Lung (tissue), 12 donors: ENCODE data around the gene PARD3. TPM values are rescaled to one million over a fixed set of nuclear protein-coding genes. Genes with fewer than 3 reads are reported as not detected.

ENCODE experiments used
- ATAC-seq: fragments of 200-7000 bp; cut with Tn5 transposase; one replicate; pipeline ENCODE4 v1.9.1; 2020; ENCODE audit warnings: moderate number of reproducible peaks; ENCODE audit not compliant: insufficient read depth, low FRiP score
- DNase-seq, 3 donors: peaks; one replicate each; pipeline ENCODE4 v3.0.0-alpha.2; 2013 to 2017
- H3K27ac ChIP-seq, 2 donors: one replicate each; pipeline ENCODE4 v1.5.1; 2013; ENCODE audit warnings: mild to moderate bottlenecking in 2 of 2, moderate library complexity in 2 of 2, control low read depth in 1 of 2, inconsistent platforms in 1 of 2, low read depth in 1 of 2, low read length in 1 of 2
- H3K27me3 ChIP-seq, 3 donors: one replicate each; pipeline ENCODE4 v1.5.1; 2013; ENCODE audit warnings: low read length in 2 of 3; ENCODE audit not compliant: control insufficient read depth in 3 of 3, insufficient read depth in 3 of 3
- H3K36me3 ChIP-seq, 4 donors: one replicate each; pipeline ENCODE4 v1.5.1; 2013; ENCODE audit warnings: low read length in 4 of 4, mild to moderate bottlenecking in 1 of 4, moderate library complexity in 1 of 4; ENCODE audit not compliant: control insufficient read depth in 4 of 4, insufficient read depth in 4 of 4
- H3K4me1 ChIP-seq, 5 donors: one replicate each; pipeline ENCODE4 v1.5.1; 2013; ENCODE audit warnings: low read length in 5 of 5, mild to moderate bottlenecking in 2 of 5, moderate library complexity in 1 of 5; ENCODE audit not compliant: control insufficient read depth in 5 of 5, insufficient read depth in 5 of 5
- H3K4me3 ChIP-seq: one replicate; pipeline ENCODE4 v1.5.1; 2013; ENCODE audit warnings: mild to moderate bottlenecking, control low read depth, moderate library complexity
- H3K9ac ChIP-seq, 2 donors: one replicate each; pipeline ENCODE4 v1.5.1; 2013; ENCODE audit warnings: low read length in 2 of 2, control low read depth in 1 of 2; ENCODE audit not compliant: insufficient read depth in 1 of 2
- H3K9me3 ChIP-seq, 4 donors: one replicate each; pipeline ENCODE4 v1.5.1; 2013; ENCODE audit warnings: low read length in 3 of 4, mild to moderate bottlenecking in 1 of 4, moderate library complexity in 1 of 4; ENCODE audit not compliant: control insufficient read depth in 4 of 4, insufficient read depth in 3 of 4
- CTCF ChIP-seq: IDR thresholded peaks from 2 replicates; pipeline ENCODE4 v1.5.1; 2012; ENCODE audit warnings: mild to moderate bottlenecking; ENCODE audit errors: control extremely low read depth, extremely low read depth
- WGBS, 2 donors: extraction: QIAGEN DNeasy Blood & Tissue Kit; methylation state at CpG; one replicate each; pipeline ENCODE4 v1.1.7; 2013; 5-methylcytosine and 5-hydroxymethylcytosine counted together
- polyA plus RNA-seq, 2 donors: library from polyadenylated mRNA; stranded (reverse); fragments of 200-250 nt; gene quantifications; one replicate each; pipeline ENCODE4 v1.2.1, GENCODE V29; 2013
- total RNA-seq, 2 donors: library from RNA; depleted of rRNA in 1 of 2; stranded (reverse); fragments of >200 nt in 1 of 2; gene quantifications; one replicate each; pipeline ENCODE4 v1.2.1, GENCODE V29; 2014 to 2021
- donor health status: control.
- donor health status: control.
- donor health status: Bipolar disorder and iron deficiency.
- donor health status: healthy.
- donor health status: DM: yes; HTN: yes; CAD: no.

The PARD3 gene
- total and polyA plus RNA-seq, 4 donors, result 10.3 to 69.2 (median 27.6) TPM

GRCh38 chr10:34570887-34571286, 244.2 kb downstream of the PARD3 start:
- no peak overlapping the region for H3K27ac ChIP-seq
- H3K36me3 ChIP-seq, result no peaks in the 10 kb centered on the region
- no peak for DNase-seq
- H3K9ac ChIP-seq, result no peak overlapping the region
- ATAC-seq, result no peak
- TF ChIP-seq CTCF, result no peak
- no peaks in the 10 kb centered on the region for H3K27me3 ChIP-seq
- H3K4me1 ChIP-seq, result peaks cover 0 to 10% (median 5%) of the 10 kb centered on the region in 5 donors
- WGBS, 2 donors, result 94 to 96% methylated on average over 2 of the region's 2 CpGs
- H3K9me3 ChIP-seq, result no peaks in the 10 kb centered on the region
- H3K4me3 ChIP-seq, result no peak overlapping the region

- no peak overlapping the region for H3K27ac ChIP-seq
- no peaks in the 10 kb centered on the region for H3K9me3 ChIP-seq
- ATAC-seq, result no peak
- no peak overlapping the region for H3K9ac ChIP-seq
- H3K4me1 ChIP-seq, result peaks cover 0 to 10% (median 0%) of the 10 kb centered on the region in 5 donors
- WGBS, 2 donors, result 80 to 84% methylated on average over 6 of the region's 6 CpGs
- TF ChIP-seq CTCF, result no peak
- H3K27me3 ChIP-seq, result no peaks in the 10 kb centered on the region
- no peaks in the 10 kb centered on the region for H3K36me3 ChIP-seq
- H3K4me3 ChIP-seq, result no peak overlapping the region
- DNase-seq, result no peak
Observed at GRCh38 chr10:34567659-34568253, 247.3 kb downstream of the PARD3 start.

GRCh38 chr10:34565934-34566333, 249.2 kb downstream of the PARD3 start:
- WGBS, 2 donors, result 68 to 84% methylated on average over 3 of the region's 3 CpGs
- no peak overlapping the region for H3K9ac ChIP-seq
- TF ChIP-seq CTCF, result no peak
- H3K4me1 ChIP-seq, result peaks cover 0 to 10% (median 2%) of the 10 kb centered on the region in 5 donors
- no peak overlapping the region for H3K27ac ChIP-seq
- no peak overlapping the region for H3K4me3 ChIP-seq
- no peaks in the 10 kb centered on the region for H3K9me3 ChIP-seq
- no peak for ATAC-seq
- H3K36me3 ChIP-seq, result no peaks in the 10 kb centered on the region
- no peaks in the 10 kb centered on the region for H3K27me3 ChIP-seq
- DNase-seq, result no peak

GRCh38 chr10:34558093-34558583, 257.0 kb downstream of the PARD3 start:
- no peak for ATAC-seq
- WGBS, 2 donors, result 93 to 95% methylated on average over 3 of the region's 3 CpGs
- no peak for TF ChIP-seq CTCF
- H3K36me3 ChIP-seq, result no peaks in the 10 kb centered on the region
- no peak overlapping the region for H3K4me3 ChIP-seq
- no peak overlapping the region for H3K27ac ChIP-seq
- no peak for DNase-seq
- H3K9ac ChIP-seq, result no peak overlapping the region
- no peaks in the 10 kb centered on the region for H3K27me3 ChIP-seq
- H3K9me3 ChIP-seq, result no peaks in the 10 kb centered on the region
- H3K4me1 ChIP-seq, result peaks cover 0 to 7% (median 0%) of the 10 kb centered on the region in 5 donors
